Ovary (tissue), 3 donors: ENCODE measurements around the gene ADSL.

Experiments used
- CTCF ChIP-seq, 3 donors: fragments of 450-650 bp in 2 of 3; fragments of 200-600 bp in 1 of 3; IDR thresholded peaks; one replicate each; pipeline versions ENCODE4 v1.5.1 to v1.8.0; 2016 to 2022; ENCODE audit warnings: antibody characterized with exemption in 3 of 3, mild to moderate bottlenecking in 1 of 3
- POLR2A ChIP-seq: fragments of 450-650 bp; IDR thresholded peaks from one replicate; pipeline ENCODE4 v1.6.1; 2017; ENCODE audit warnings: antibody characterized with exemption, mild to moderate bottlenecking, moderate library complexity
- donor health status: DM: no; HTN: no; CAD: no.

GRCh38 chr22:40401532-40401931 lies 55.2 kb downstream of the ADSL start:
- TF ChIP-seq POLR2A (no peak), CTCF (IDR thresholded peaks at IDR 0.05) (no peak)
